ENCODE measurements around the gene LENG1.
"Not testable (repeated sequence)": the region's sequence is repeated elsewhere in the genome, so short reads cannot be mapped to it uniquely, and the experiment has no call there.

Gene LENG1

GRCh38 chr19:54189145-54189734 is 29.7 kb upstream of the LENG1 start, which contains the start of gene MBOAT7:
MBOAT7 (minus strand) TSS chr19:54189580; CDS start chr19:54188508, 1,072 bp downstream.
- DNase-seq, result no peak

GRCh38 chr19:54188215-54188871 is 28.8 kb upstream of the LENG1 start:
- peak; percentile 69 for DNase-seq

- no peak for DNase-seq
Observed at GRCh38 chr19:54186934-54187381, 27.4 kb upstream of the LENG1 start.

GRCh38 chr19:54186351-54186750 is 26.8 kb upstream of the LENG1 start:
- DNase-seq, result no peak

- no peak for DNase-seq
Observed at GRCh38 chr19:54183431-54183830, 23.9 kb upstream of the LENG1 start.

GRCh38 chr19:54181894-54182293 is 22.4 kb upstream of the LENG1 start:
- not testable (repeated sequence) for DNase-seq

GRCh38 chr19:54180691-54181091 is 21.2 kb upstream of the LENG1 start:
- DNase-seq, result no peak

- no peak for DNase-seq
Observed at GRCh38 chr19:54179921-54180461, 20.5 kb upstream of the LENG1 start.

GRCh38 chr19:54179262-54179852 is 19.8 kb upstream of the LENG1 start:
- no peak for DNase-seq

- peak; percentile 33 for DNase-seq
Observed at GRCh38 chr19:54178581-54179261, 19.2 kb upstream of the LENG1 start.

GRCh38 chr19:54173951-54174834 is 14.7 kb upstream of the LENG1 start:
- DNase-seq, result no peak

GRCh38 chr19:54173359-54173699 is 13.8 kb upstream of the LENG1 start:
- DNase-seq, result no peak

GRCh38 chr19:54172471-54173358 is 13.2 kb upstream of the LENG1 start, which contains the start of gene TMC4:
TMC4 (minus strand) TSS chr19:54173160; CDS start chr19:54173117, 43 bp downstream.
- DNase-seq, result no peak

- DNase-seq, result not testable (repeated sequence)
Observed at GRCh38 chr19:54171736-54172431, 12.4 kb upstream of the LENG1 start.

GRCh38 chr19:54169149-54169740 is 9.7 kb upstream of the LENG1 start:
- no peak for DNase-seq

GRCh38 chr19:54168174-54168917 is 8.8 kb upstream of the LENG1 start:
- peak; percentile 95 for DNase-seq

- DNase-seq, result no peak
Observed at GRCh38 chr19:54165222-54165621, 5.7 kb upstream of the LENG1 start.

GRCh38 chr19:54164369-54165068 is 5.0 kb upstream of the LENG1 start:
- DNase-seq, result peak; percentile 64

- no peak for DNase-seq
Observed at GRCh38 chr19:54162884-54163283, 3.4 kb upstream of the LENG1 start.
